Liver (tissue), 9 donors: ENCODE results near the gene ERMAP. TPM values are rescaled to one million over a fixed set of nuclear protein-coding genes. Genes with fewer than 3 reads are reported as not detected.

Experiments used
- DNase-seq: peaks from one replicate; pipeline ENCODE4 v3.0.0-alpha.2; 2017; ENCODE audit warnings: low spot score
- H3K27ac ChIP-seq, 2 donors: one replicate each; pipeline ENCODE4 v1.7.0; 2013; ENCODE audit warnings: inconsistent platforms in 2 of 2, low read length in 2 of 2, control low read depth in 1 of 2, low read depth in 1 of 2, mild to moderate bottlenecking in 1 of 2
- H3K27me3 ChIP-seq, 4 donors: one replicate each; pipeline versions ENCODE4 v1.6.1 to v1.7.0; 2013; ENCODE audit warnings: low read length in 3 of 4, inconsistent platforms in 1 of 4, mild to moderate bottlenecking in 1 of 4, moderate library complexity in 1 of 4; ENCODE audit not compliant: control insufficient read depth in 4 of 4, insufficient read depth in 4 of 4
- H3K36me3 ChIP-seq, 4 donors: one replicate each; pipeline versions ENCODE4 v1.6.1 to v1.7.0; 2013; ENCODE audit warnings: low read length in 3 of 4, mild to moderate bottlenecking in 3 of 4, low read depth in 1 of 4, moderate library complexity in 1 of 4; ENCODE audit not compliant: control insufficient read depth in 4 of 4, insufficient read depth in 3 of 4
- H3K4me1 ChIP-seq, 4 donors: one replicate each; pipeline versions ENCODE4 v1.6.1 to v1.7.0; 2013; ENCODE audit warnings: low read length in 3 of 4, mild to moderate bottlenecking in 3 of 4, moderate library complexity in 1 of 4; ENCODE audit not compliant: control insufficient read depth in 4 of 4, insufficient read depth in 4 of 4
- H3K4me3 ChIP-seq, 3 donors: one replicate each; pipeline versions ENCODE4 v1.6.1 to v1.7.0; 2013; ENCODE audit warnings: low read length in 3 of 3, control low read depth in 1 of 3, low read depth in 1 of 3, mild to moderate bottlenecking in 1 of 3
- H3K9ac ChIP-seq, 2 donors: one replicate each; pipeline ENCODE4 v1.7.0; 2013; ENCODE audit warnings: low read length in 2 of 2, mild to moderate bottlenecking in 2 of 2, moderate library complexity in 2 of 2, control low read depth in 1 of 2, low read depth in 1 of 2
- H3K9me3 ChIP-seq, 4 donors: one replicate each; pipeline versions ENCODE4 v1.6.1 to v1.7.0; 2013; ENCODE audit warnings: low read length in 3 of 4; ENCODE audit not compliant: control insufficient read depth in 4 of 4
- ATF3 ChIP-seq: IDR thresholded peaks from 2 replicates; pipeline ENCODE4 v1.6.1; 2016; ENCODE audit warnings: antibody characterized with exemption
- CTCF ChIP-seq: fragments of 150-350 bp; IDR thresholded peaks from 2 replicates; pipeline ENCODE4 v1.5.1; 2017; ENCODE audit warnings: improper control_type of control experiment, low read depth, low read length; ENCODE audit not compliant: missing input control
- EGR1 ChIP-seq, 2 donors: IDR thresholded peaks; 2 replicates each; pipeline ENCODE4 v1.6.1; 2016 to 2018; ENCODE audit warnings: antibody characterized with exemption in 2 of 2, low read depth in 2 of 2
- FOXA1 ChIP-seq: IDR thresholded peaks from 2 replicates; pipeline ENCODE4 v1.6.1; 2016; ENCODE audit warnings: antibody characterized with exemption
- FOXA2 ChIP-seq: IDR thresholded peaks from 2 replicates; pipeline ENCODE4 v1.6.1; 2016; ENCODE audit warnings: antibody characterized with exemption
- HNF4A ChIP-seq, 2 donors: conservative IDR thresholded peaks; 2 replicates each; pipeline ENCODE4 v1.6.1; 2016; ENCODE audit warnings: antibody characterized with exemption in 2 of 2, mild to moderate bottlenecking in 2 of 2
- HNF4G ChIP-seq: IDR thresholded peaks from 2 replicates; pipeline ENCODE4 v1.6.1; 2016; ENCODE audit warnings: antibody characterized with exemption
- JUND ChIP-seq, 2 donors: IDR thresholded peaks; 2 replicates each; pipeline ENCODE4 v1.6.1; 2016; ENCODE audit warnings: antibody characterized with exemption in 2 of 2
- NR2F2 ChIP-seq: IDR thresholded peaks from 2 replicates; pipeline ENCODE4 v1.6.1; 2016; ENCODE audit warnings: antibody characterized with exemption
- RAD21 ChIP-seq, 2 donors: IDR thresholded peaks; 2 replicates each; pipeline ENCODE4 v1.6.1; 2016; ENCODE audit warnings: antibody characterized with exemption in 2 of 2, mild to moderate bottlenecking in 2 of 2
- REST ChIP-seq: IDR thresholded peaks from 2 replicates; pipeline ENCODE4 v1.6.1; 2016; ENCODE audit warnings: antibody characterized with exemption, mild to moderate bottlenecking
- RXRA ChIP-seq, 2 donors: IDR thresholded peaks; 2 replicates each; pipeline ENCODE4 v1.6.1; 2017 to 2018; ENCODE audit warnings: antibody characterized with exemption in 2 of 2, mild to moderate bottlenecking in 1 of 2
- SP1 ChIP-seq: IDR thresholded peaks from 2 replicates; pipeline ENCODE4 v1.6.1; 2018; ENCODE audit warnings: antibody characterized with exemption, mild to moderate bottlenecking
- TAF1 ChIP-seq: conservative IDR thresholded peaks from 2 replicates; pipeline ENCODE4 v1.6.1; 2016; ENCODE audit warnings: antibody characterized with exemption, mild to moderate bottlenecking
- YY1 ChIP-seq: IDR thresholded peaks from 2 replicates; pipeline ENCODE4 v1.6.1; 2016; ENCODE audit warnings: antibody characterized with exemption, mild to moderate bottlenecking
- ZBTB33 ChIP-seq: IDR thresholded peaks from 2 replicates; pipeline ENCODE4 v1.6.1; 2016; ENCODE audit warnings: antibody characterized with exemption
- WGBS: extraction: QIAGEN DNeasy Blood & Tissue Kit; methylation state at CpG from one replicate; pipeline ENCODE4 v1.1.7; 2013; 5-methylcytosine and 5-hydroxymethylcytosine counted together
- polyA plus RNA-seq, 2 donors: library from polyadenylated mRNA; stranded (reverse) in 1 of 2; unstranded in 1 of 2; fragments of 200-250 nt in 1 of 2; fragments of >200 nt in 1 of 2; fragmentation: Nextera tagmentation in 1 of 2; extraction: Ambion mirVana in 1 of 2; gene quantifications; one replicate each; pipeline versions ENCODE4 v1.2.1 to v1.2.3, GENCODE V29; 2013 to 2015
- total RNA-seq, 2 donors: library from RNA; depleted of rRNA; stranded (reverse); fragments of >200 nt; gene quantifications; one replicate each; pipeline ENCODE4 v1.2.3, GENCODE V29; 2014
- TF ChIP-seq, protein P1 (sequence below): IDR thresholded peaks from 2 replicates; pipeline ENCODE4 v1.6.1; 2016; ENCODE audit warnings: antibody characterized with exemption
- donor health status: healthy.
- donor health status: healthy.
- donor health status: healthy.
- donor health status: healthy.
- donor health status: healthy.

The ERMAP gene
- total and polyA plus RNA-seq, 4 donors, result 3.9 to 96.9 (median 9.0) TPM

GRCh38 chr1:42773420-42773819 is 43.5 kb upstream of the ERMAP start:
- no peak for DNase-seq
- peaks cover 4 to 21% (median 13%) of the 10 kb centered on the region in 4 donors for H3K4me1 ChIP-seq
- H3K4me3 ChIP-seq, result no peak overlapping the region
- H3K9ac ChIP-seq, result no peak overlapping the region
- no peaks in the 10 kb centered on the region for H3K9me3 ChIP-seq
- H3K36me3 ChIP-seq, result peaks cover 7 to 34% (median 11%) of the 10 kb centered on the region in 4 donors
- TF ChIP-seq CTCF (no peak), HNF4G (no peak), HNF4A (conservative IDR thresholded peaks at IDR 0.05) (no peak), TAF1 (no peak), REST (no peak), YY1 (no peak), ATF3 (no peak), RXRA (IDR thresholded peaks at IDR 0.05) (no peak), EGR1 (IDR thresholded peaks at IDR 0.05; ENCODE audit: low read depth in 2 of 2) (no peak), SP1 (no peak), FOXA2 (no peak), JUND (IDR thresholded peaks at IDR 0.05) (no peak), RAD21 (IDR thresholded peaks at IDR 0.05) (no peak), FOXA1 (no peak), ZBTB33 (no peak), NR2F2 (no peak)
- TF ChIP-seq, protein P1, sequence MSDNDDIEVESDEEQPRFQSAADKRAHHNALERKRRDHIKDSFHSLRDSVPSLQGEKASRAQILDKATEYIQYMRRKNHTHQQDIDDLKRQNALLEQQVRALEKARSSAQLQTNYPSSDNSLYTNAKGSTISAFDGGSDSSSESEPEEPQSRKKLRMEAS, result no peak
- no peak overlapping the region for H3K27ac ChIP-seq
- no peaks in the 10 kb centered on the region for H3K27me3 ChIP-seq
- 50% methylated on average over 2 of the region's 2 CpGs for WGBS
